ENCODE measurements around the gene LYPD6B.
A peak's percentile ranks its signal among the peaks of the same experiment; 100 is the strongest.

Gene LYPD6B

DNA sequence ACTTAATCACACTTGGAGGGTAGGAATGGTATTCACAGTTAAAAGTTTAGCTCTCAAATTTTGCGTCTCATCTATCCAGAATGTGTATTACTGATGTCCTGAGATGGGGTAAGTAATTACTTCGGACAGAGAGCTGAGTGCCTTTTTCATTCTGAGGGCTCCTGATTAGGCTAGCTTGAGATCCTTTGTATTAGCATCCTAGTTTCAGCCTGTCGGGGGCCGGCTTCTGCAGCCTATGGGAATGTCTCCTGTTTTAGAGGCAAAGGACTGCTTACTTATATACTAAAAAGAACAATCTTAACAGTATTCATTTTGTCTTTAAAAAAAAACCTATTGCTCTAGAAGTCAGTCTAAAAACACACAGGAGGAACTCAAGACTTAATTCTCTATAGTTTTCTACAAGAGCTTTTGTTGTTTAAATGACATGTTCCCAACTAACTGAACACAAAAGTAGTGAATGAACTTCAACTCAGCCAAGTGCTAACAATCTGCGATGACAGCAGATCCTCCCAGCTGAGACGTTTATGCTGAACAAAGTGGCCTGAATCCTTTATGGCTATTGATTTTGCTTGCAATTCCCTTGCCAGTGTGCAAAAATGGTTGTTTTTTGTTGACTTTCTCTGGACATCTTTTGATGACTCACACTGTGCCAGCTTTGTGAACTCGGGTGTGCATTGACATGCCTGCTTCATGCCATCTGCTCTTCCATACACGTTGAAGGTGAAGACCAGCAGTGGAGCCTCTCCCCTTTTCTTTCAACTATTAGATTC lies 118.7 kb downstream of the LYPD6B start:
- no peak for DNase-seq (ENCODE audit: low read depth in 2 of 2)

DNA sequence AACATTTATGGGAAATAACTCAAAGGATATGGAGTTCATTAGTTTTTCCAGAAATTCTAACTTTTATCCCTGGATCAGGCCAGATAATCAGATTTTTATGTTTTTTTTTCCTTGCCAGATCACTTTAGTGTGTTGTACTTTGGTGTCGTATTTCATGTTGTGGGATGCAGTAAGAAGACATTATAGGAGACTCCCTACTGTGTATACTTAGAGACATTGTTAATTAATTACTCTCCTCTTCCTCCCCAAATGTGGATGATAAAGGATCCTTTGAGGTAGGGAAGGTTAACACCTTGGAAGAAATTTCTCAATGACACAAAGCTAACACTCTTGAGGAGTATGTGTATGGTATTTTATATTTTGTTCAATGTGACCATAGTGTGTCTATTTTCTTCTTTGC lies 120.5 kb downstream of the LYPD6B start:
- no peak for DNase-seq (ENCODE audit: low read depth in 2 of 2)

DNA sequence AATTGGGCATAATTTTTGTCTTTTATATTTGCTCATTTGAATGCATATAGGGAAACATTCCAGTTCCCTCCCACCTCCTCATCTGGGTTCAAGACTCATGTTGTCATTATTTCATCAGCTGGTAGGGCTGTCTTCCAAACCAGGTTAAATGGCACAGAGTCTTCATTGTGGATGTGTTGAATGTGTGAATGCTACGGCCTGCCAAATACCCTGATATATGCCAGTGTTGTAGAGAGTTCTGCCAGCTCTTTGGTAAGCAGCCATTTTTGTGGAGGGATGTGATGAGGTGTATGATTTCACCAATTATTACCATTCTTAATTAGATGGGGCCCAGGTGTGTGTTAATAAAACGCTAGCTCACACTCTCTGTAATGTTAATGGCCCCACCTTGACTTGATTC lies 121.7 kb downstream of the LYPD6B start:
- no peak for DNase-seq (ENCODE audit: low read depth in 2 of 2)

DNA sequence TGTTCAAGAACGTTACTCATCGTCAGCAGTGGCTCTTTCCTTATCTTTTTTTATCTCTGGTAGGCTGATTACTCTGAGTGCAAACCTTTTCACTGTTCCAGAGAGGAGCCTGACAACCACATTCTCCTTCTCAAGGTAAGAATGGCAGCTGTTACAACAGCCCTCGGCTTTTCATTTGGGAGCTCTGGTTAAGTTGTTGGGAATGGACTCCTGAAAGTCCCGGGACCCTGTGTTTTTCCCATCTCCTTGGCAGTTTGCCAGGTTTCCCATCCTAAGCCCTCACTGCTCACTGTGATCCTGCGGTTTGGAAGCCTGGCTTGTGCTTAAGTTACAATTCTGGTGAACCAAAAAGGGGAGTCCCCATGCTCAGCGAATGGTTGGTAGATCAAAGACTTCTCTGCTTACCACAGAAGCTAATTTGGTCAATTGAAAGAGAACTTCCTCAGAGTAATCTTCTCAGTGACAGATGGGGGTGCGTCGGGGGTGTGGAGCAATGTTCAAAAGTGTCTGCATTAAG lies 122.3 kb downstream of the LYPD6B start:
- DNase-seq (ENCODE audit: low read depth in 2 of 2) = peak in 1 of 2 donors; percentile 9

DNA sequence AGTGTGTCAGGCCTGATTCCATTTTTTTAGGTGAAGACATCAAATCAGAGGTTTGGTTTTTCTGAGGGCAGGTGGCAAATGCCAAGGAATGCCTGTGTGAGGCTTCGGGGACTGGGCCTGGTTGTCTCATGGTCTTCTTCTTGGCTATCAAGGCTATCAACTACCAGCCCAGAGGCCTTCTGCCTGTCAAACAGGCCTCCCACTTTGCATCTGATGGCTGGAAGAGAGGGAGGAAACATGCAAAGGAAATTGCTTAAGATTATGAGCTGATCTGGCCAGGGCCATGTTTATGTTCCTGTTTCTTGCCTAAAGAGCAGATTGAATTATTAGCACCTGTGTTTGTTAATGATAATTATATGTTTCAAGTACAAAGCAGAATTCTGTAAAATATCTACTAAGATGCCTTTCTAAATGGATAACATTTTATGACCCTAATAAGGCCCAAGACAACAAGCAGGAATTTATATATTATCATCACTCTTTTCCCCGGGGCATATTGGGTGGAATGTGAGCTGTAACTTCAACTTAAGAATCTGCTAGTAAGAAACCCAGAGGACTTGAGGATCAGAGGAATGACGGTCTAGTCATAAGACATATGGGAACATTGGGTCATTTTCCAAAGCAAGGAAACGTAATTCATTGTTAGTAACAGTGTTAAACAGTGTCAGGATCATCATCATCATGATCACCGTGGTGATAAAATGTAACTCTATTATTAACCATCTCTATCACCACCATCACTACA lies 123.2 kb downstream of the LYPD6B start:
- no peak for DNase-seq (ENCODE audit: low read depth in 2 of 2)

DNA sequence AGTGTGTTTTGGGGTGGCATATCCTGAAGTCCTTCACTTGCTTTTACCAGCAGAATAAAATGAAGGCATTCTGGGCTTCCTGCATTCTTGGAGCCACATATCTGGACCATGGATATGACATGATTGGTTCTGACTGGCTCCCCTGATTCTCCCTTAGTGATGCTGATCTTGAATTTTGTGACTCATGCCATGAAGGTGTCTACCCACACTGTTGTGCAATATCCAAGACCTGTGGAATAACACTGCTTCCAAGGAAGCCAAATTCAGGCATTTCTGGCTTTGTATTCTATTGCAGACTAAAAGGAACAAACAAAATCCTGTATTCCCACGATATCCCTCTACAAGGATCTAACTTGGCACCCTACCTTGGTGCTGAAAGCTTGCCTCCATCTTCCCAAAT lies 125.8 kb downstream of the LYPD6B start:
- DNase-seq (ENCODE audit: low read depth in 2 of 2) = no peak

DNA sequence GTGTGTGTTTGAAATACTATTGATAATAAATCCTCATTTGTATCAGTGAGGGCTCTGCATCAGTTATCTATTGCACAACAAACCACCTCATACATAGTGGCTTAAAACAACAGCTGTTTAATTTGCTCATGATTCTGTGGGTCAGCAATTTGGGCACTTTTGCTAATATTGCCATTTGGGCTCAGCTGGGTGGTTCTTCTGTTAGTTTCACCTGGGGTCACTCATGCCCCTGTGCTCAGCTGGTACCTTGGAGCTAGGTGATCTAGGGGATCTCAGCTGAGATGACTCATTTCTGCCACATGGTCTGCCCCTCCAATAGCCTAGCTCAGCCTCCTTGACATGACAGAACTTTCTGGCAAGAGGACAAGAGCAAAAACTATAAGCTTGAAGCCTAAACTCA lies 126.3 kb downstream of the LYPD6B start:
- DNase-seq (ENCODE audit: low read depth in 2 of 2) = no peak

DNA sequence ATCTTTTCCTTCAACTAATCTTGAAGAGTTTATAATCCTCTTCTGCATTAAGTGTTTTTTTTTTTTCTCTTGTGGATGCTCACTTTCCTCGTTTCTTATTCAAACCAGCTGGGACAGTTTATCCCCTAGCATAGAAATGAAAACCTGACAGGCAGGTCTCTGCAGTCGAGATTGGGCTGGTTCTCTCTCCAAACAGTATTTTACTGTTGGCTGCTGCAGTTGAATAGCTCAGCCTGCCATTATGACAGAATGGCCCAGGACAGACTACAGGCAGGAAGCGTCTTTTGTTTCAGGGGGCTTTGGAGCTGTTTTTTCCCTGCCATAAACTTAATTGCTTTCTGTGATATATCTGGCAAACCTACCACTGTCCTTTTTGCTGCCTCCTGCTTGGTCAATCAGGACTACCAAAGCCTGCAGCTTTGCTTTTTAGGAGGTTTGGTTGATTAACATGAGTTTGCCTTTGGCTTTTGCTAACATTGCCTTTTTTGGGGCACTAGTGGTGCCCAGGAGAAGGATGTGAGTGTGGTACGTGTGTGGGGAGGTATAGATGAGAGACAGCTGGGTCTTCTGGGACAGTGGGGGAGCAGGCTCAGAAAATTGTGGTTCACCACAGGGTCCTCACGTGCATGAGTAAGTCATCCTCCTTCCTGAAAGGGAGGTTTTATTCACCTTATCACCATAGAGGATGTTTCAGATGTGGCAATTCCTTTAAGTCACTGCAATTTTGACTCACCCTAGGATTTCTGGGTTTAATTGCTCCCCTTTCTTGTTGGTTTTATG lies 128.7 kb downstream of the LYPD6B start:
- peak; percentile 41 to 45 for DNase-seq (ENCODE audit: low read depth in 2 of 2)

DNA sequence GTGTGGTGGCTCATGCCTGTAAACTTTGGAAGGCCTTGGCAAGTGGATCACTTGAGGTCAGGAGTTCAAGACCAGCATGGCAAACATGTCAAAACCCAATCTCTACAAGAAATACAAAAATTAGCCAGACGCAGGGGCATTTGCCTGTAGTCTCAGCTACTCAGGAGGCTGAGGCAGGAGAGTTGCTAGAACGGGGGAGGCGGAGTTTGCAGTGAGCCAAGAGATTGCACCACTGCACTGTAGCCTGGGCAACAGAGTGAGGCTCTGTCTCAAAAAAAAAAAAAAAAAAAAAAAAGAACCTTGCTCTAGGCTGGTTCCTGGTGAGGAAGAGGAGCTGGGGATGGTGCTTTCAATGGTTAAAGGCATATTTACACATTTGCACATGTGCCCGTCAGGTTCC lies 129.4 kb downstream of the LYPD6B start:
- no peak for DNase-seq (ENCODE audit: low read depth in 2 of 2)

DNA sequence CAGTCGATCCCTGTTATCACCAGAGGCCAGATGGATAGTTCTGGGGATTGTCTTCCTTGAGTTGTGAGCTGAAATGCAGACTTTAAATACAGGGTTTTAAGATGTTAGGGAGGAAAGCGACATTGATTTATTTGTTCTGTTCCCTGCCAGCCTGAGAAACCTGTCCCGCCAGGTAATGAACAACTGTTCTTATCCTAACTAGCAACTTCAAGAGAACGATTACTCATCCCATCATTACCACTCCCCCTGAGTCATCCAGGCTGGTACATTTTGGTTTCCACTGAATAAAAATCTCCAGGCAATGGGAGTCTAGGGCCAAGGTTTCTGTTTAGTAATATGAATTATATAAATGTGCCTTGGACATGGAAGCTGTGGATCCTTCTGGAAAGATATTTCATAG lies 131.2 kb downstream of the LYPD6B start:
- DNase-seq (ENCODE audit: low read depth in 2 of 2) = no peak

DNA sequence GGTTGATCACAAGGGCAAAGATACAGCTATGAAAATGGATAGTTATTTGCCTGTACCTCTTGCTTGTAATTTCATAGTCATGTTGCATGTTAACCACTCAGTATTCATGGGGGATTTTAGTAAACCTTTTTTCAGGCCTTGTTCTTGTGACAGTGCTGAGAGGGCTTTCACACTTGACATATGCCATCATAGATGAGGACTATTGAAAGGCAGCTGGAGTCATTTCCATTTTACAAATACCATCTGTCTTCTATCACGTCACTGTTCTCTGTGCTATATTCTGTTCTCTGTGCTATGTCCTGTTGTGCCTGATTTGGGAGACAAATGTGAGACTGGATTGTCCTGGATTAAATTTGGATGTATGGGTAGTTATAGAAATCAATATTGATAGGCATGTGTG lies 131.7 kb downstream of the LYPD6B start:
- DNase-seq (ENCODE audit: low read depth in 2 of 2) = no peak

DNA sequence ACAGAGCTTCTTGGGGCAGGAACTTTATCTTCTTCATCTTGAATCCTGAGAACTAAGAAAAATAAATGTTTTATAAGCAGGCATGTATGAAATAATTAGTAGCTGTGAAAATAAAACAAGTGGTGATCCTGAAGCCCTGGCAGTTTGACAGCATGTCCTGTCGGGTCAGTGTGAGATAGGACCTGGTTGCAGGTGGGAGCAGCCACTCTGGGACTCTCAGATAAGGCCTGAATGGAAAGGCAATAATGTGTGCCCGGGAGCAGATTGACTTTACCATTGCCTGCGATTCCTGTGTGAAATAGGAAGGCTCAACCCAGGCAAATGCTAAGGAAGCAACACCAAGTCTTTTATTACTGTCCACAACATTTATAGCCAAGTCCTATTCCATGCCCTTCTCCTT lies 132.4 kb downstream of the LYPD6B start:
- no peak for DNase-seq (ENCODE audit: low read depth in 2 of 2)

DNA sequence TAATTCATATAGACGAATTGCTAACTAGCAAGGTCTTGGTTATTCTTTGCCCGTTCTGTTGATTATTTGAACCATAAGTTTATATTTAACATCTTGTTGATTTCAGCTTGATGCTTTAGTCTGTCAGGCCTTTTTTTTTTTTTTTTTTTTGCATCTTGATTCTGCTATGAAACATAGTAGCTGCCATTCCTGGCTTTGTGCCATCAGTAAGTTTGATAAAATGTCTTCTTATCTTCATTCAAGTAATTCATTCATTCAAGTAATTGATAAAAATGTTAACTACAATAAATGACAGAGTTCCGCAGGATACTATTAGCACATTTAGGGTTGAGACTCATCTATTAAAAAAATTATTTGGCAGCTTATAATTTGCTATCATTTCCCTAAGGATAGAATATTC lies 134.7 kb downstream of the LYPD6B start:
- no peak for DNase-seq (ENCODE audit: low read depth in 2 of 2)

DNA sequence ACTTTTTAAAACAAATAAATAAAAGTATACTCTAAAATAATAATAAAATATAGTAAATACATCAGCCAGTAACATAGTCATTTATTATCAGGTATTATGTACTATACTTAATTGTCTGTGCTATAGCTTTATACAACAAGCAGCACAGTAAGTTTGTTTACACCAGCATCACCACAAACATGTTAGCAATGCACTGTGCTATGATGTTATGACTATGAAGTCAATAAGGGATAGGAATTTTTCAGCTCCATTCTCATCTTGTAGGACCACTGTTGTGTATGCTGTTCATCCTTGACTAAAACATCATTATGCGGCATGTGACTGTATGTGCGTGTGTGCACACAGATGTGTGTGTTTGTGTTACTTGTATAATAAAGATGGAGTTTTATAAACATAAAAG lies 137.5 kb downstream of the LYPD6B start:
- DNase-seq (ENCODE audit: low read depth in 2 of 2) = no peak

DNA sequence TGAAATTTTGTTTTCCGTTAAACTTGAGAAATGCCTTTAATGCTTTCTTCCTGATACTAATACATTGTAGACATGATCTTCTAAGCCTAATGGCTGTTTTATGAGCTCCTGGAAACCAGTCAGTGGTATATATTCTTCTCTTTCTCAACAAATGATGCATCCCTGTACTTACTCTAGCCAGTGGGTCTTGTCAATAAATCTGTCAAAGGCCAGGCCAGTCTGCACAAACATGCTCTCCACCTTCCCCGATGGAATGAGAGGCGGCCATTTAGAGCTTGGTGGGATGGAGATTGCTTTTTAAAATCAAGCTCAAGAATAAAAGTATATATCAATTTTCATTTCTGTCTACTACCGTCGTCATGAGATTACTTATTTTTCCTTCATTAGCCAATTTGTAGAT lies 140.1 kb downstream of the LYPD6B start:
- no peak for DNase-seq (ENCODE audit: low read depth in 2 of 2)

DNA sequence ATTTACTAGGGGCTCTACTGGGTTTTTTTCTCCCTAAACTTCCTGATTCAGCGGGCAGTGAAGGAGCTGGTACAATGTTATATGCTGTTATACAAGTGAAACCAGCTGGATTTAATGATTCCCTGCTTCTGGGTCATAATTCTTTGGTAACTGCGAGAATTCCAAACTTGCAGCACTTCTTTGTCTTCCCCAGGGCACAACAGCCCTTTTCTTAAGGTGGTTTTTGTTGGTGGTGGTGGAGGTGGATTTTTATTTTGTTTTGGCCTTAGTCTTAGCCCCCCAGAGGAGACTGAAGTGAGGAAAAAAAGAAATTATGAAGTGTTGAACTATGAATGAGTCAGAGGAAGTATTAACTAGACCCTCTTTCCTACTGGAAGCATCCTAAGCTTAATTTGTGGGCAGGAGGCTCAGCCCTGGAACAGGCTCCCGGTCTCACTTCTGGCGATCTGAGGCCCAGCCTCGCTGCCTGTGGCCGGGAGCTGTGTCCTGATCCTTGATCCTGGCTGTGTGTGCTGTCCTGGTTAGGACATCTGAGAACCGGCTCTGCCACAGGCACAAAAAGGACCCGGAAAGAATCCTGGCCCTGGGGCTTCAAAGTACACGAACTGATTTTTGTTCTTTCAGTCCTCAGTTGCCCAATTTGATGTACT lies 141.9 kb downstream of the LYPD6B start:
- no peak for DNase-seq (ENCODE audit: low read depth in 2 of 2)

DNA sequence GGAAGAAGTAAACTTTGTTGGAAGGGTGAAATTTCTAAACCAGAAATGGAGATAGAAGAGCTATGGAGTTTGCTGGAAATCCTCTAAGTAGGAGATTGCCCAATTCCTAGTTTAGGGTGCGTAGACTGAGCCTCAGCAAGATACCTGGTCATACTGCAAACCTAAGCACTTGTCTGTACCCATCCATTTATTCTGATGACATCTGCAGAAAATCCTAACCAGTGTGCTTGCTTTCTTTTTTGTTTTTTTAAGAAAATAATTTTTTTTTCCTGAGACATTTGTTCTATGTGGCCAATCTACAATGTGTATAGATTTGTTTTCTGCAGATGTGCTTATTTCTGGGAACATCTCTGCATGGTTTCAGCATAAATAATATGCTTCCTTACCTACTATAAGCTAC lies 144.7 kb downstream of the LYPD6B start:
- DNase-seq (ENCODE audit: low read depth in 2 of 2) = no peak

DNA sequence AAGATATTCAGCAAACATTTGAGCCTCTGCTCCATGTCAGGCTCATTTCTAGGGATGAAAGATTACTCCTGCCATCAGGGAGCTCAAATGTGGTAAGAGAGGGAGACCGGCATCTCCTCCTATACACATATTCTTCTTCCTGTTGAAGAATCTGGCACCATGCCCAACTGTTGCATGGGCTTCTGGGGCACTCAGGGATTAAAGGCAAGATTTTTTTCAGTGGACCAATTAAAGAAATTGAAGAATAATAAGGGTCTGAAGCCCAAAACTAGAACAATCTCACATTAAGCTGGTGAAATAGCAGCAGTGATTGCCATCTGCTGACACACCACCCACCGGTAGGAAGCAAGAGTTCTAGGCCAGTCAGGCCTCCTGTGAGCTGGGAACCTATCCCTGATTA lies 146.5 kb downstream of the LYPD6B start:
- DNase-seq (ENCODE audit: low read depth in 2 of 2) = no peak

DNA sequence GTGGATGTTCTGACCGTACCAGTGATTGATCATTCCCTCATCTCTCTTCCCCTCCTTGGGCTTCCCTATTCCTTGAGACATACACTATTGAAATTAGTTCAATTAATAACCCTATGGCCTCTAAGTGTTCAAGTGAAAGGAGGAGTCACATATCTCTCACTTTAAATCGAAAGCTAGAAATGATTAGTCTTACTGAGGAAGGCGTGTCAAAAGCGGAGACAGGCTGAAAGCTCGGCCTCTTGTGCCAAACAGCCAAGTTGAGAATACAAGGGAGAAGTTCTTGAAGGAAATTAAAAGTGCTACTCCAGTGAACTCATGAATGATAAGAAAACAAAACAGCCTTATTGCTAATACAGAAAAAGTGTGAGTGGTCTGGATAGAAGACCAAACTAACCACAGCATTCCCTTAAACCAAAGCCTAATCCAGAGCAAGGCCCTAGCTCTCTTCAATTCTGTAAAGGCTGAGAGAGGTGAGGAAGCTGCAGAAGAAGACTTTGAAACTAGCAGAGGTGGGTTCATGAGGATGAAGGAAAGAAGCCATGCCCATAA lies 147.5 kb downstream of the LYPD6B start:
- no peak for DNase-seq (ENCODE audit: low read depth in 2 of 2)

DNA sequence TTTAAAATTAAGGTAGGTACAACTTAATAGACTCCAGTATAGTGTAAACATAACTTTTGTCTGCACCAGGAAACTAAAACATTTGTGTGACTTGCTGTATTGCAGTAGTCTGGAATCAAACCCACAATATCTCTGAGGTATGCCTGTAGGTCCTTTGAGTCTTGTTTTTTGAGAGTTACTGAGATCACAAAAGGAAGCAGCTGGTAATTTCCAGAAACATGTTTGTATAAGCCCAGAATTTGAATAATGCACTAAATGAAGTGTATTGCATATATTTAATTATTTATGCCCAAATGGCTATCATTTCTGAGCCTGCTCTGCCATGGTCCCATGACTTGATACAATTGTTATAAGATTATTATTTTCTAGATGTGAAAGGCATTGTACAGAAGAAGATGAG lies 148.6 kb downstream of the LYPD6B start:
- no peak for DNase-seq (ENCODE audit: low read depth in 2 of 2)

DNA sequence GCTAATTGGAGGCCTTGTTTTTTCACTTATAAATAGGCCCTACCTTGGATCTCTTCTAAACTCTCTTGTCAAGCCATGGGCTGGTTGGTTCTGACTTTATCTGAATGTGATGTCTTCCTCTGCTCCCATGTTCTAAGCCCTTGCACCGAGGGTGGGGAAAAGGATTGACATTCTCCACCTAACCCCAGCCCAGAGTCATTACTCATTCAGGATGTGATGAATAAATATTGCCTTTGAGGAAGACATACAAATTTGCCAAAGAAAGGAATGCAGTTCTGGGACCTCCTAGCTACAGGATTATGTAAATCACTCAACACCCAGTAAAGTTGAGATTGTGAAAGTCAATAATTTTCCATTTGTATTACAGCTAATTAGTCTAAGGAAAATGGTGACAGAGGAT lies 149.8 kb downstream of the LYPD6B start:
- DNase-seq (ENCODE audit: low read depth in 2 of 2) = no peak

DNA sequence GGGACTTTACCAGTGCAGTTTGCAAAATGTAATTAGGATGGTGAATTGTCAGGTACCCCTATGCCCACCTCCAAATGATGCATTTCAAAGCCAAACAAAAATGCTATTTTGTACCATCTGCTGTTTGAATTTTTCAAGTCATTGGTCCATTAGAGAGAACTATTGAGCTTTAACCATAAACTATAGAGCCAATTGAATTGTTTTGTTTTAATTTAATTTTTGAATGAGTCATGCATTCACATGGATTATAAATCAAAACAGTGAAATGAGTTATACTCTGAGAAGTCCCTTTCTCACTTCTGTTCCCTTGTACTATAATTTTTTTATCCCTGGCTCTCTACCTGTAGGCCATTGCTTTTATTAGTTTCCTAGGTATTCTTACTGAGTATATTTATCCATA lies 151.3 kb downstream of the LYPD6B start:
- no peak for DNase-seq (ENCODE audit: low read depth in 2 of 2)
